ENCODE results near the gene YJU2.
"Not testable (repeated sequence)": the region's sequence is repeated elsewhere in the genome, so short reads cannot be mapped to it uniquely, and the experiment has no call there.

The YJU2 gene

GRCh38 chr19:4246767-4247593 lies at the start of gene YJU2:
Gene YJU2, plus strand, starts transcription at chr19:4247080. Its CDS starts 67 bp downstream, at chr19:4247147.
- peak; percentile 95 to 97 for DNase-seq (ENCODE audit: low read depth in 2 of 2, low spot score in 1 of 2)

DNA sequence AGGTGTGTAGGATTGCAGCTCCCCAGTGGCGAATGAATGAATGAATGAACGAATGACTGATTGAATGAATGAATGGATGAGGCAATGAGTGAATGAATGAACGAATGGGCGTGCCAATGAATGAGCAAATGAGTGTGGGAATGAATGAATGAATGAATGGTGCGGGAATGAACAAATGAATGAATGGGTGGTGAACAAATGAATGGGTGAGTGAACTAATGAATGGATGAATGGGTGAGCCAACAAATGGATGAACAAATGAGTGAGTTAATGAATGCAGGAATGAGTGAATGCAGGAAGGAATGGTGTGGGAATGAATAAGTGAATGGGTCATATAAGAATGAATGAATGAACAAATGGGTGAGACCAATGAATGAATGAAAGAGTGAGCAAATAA lies 49.7 kb upstream of the YJU2 start:
- no peak for DNase-seq (ENCODE audit: low read depth in 2 of 2, low spot score in 1 of 2)

GRCh38 chr19:4197625-4198466 lies 49.0 kb upstream of the YJU2 start:
- no peak for DNase-seq (ENCODE audit: low read depth in 2 of 2, low spot score in 1 of 2)

- DNase-seq (ENCODE audit: low read depth in 2 of 2, low spot score in 1 of 2) = no peak
These were observed 48.3 kb upstream of the YJU2 start for GRCh38 chr19:4198467-4199126.

- DNase-seq (ENCODE audit: low read depth in 2 of 2, low spot score in 1 of 2) = no peak
These were observed 47.1 kb upstream of the YJU2 start for GRCh38 chr19:4199699-4200293.

DNA sequence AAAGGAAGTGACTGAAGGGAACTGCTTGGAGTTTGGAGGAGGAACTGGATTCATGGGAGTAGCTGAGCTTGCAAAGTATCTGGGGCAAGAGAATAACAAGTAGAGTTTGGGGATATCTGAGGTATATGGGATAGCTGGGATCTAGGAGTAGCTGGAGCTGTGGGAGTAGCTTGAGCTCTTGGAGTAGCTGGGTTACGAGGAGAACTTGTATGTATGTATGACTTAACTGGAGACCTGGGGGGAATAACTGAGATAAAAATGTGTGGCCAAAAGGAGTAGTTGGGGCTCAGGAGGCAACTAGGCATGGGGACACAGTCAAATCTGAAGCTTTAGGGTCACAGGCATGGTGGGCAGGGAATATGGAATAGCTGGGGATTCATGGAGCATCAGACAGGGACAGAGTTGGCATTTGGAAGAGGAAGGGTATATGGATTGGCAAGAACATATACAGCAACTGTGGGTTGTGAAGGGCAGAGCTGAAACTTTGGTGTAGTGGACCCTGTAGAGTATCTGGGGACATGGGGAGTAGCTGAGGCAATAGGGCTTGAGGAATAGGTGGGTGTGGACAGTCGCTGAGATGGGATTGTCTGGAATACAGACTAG lies 45.8 kb upstream of the YJU2 start:
- no peak for DNase-seq (ENCODE audit: low read depth in 2 of 2, low spot score in 1 of 2)

DNA sequence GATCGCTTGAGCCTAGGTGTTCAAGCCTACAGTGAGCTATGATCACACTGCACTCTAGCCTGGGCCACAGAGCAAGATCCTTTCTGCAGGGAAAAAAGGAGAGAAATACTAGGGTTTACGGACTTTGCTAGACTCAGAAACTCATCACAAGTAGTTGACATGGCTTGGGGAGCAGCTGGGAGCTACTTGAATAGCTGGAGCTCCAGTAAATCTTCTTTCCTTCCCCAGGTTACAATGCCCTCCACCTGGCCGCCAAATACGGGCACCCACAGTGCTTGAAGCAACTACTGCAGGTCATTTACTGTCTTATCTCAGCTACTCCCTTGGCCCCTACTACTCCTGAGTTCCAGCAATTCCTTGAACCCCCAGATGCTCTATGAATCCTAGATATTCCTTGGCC lies 45.1 kb upstream of the YJU2 start:
- no peak for DNase-seq (ENCODE audit: low read depth in 2 of 2, low spot score in 1 of 2)

GRCh38 chr19:4206818-4207484 lies 39.9 kb upstream of the YJU2 start:
- no peak for DNase-seq (ENCODE audit: low read depth in 2 of 2, low spot score in 1 of 2)

GRCh38 chr19:4208385-4209094 lies 38.3 kb upstream of the YJU2 start:
- DNase-seq (ENCODE audit: low read depth in 2 of 2, low spot score in 1 of 2) = no peak

GRCh38 chr19:4210166-4210731 lies 36.6 kb upstream of the YJU2 start:
- DNase-seq (ENCODE audit: low read depth in 2 of 2, low spot score in 1 of 2) = no peak

DNA sequence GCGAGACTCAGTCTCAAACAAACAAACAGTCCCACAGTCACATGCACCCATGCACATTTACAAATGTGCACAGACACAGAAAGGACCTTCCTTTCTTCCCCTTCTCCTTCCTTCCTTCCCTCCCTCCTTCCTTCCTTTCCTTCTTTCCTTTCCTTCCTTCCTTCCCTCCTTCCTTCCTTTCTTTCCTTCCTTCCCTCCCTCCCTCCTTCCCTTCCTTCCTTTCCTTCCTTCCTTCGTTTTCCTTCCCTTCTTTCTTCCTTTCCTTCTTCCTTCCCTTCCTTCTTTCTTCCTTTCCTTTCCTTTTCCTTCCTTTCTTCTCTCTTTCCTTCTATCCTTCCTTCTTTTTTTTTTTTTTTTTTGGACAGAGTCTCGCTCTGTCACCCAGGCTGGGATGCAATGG lies 33.8 kb upstream of the YJU2 start:
- no peak for DNase-seq (ENCODE audit: low read depth in 2 of 2, low spot score in 1 of 2)

DNA sequence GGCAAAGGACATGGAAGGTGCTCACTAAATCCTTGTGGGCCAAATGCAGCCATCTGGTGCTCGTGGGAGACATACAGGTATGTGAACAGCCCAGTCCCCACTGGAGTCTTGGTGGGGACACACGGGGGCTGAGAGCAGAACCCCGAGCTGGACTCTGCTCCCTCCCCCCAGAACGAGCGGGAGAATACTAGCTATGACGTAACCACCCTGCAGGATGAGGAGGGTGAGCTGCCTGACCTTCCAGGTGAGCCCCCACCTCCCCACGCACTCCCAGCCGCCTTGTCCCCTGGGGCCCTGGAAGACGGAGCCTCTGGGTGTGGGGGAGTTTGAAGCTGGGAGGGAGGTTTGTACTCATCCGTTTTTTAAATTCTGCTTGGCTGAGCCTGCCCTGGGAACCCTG lies 31.1 kb upstream of the YJU2 start:
- DNase-seq (ENCODE audit: low read depth in 2 of 2, low spot score in 1 of 2) = no peak

- no peak for DNase-seq (ENCODE audit: low read depth in 2 of 2, low spot score in 1 of 2)
These were observed 30.0 kb upstream of the YJU2 start for GRCh38 chr19:4216846-4217245.

- no peak for DNase-seq (ENCODE audit: low read depth in 2 of 2, low spot score in 1 of 2)
These were observed 29.2 kb upstream of the YJU2 start for GRCh38 chr19:4217429-4218264.

DNA sequence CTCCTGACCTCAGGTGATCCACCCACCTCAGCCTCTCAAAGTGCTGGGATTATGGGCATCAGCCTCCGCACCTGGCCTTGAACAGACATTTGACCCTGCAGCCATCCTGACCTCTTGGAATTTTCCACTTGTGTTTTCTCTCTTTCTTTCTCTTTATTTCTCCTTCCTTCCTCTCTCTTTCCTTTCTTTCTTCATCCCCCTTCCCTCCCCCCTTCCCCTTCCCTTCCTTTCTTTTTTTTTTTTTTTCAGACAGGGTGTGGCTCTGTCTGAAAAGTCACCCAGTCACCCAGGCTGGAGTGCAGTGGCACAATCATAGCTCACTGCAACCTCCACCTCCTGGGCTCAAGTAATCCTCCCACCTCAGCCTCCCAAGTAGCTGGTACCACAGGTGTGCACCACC lies 28.4 kb upstream of the YJU2 start:
- not testable (repeated sequence) for DNase-seq (ENCODE audit: low read depth in 2 of 2, low spot score in 1 of 2)

DNA sequence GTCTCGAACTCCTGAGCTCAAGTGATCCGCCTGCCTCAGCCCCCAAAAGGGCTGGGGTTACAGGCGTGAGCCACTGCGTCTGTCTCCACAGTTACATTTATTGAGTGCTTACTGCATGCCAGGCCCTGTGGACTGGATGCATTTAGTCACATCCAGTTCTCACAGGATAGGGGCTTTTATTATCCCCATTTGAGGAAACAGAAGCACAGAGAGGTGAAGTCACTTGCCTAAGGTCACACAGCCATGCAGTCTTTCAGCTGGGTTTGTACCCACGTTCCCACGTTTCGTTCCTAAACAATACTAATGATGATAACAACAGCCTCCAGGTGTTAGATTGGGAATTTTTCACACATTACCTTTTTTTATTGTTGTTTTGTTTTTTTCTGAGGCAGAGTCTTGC lies 26.7 kb upstream of the YJU2 start:
- DNase-seq (ENCODE audit: low read depth in 2 of 2, low spot score in 1 of 2) = no peak

DNA sequence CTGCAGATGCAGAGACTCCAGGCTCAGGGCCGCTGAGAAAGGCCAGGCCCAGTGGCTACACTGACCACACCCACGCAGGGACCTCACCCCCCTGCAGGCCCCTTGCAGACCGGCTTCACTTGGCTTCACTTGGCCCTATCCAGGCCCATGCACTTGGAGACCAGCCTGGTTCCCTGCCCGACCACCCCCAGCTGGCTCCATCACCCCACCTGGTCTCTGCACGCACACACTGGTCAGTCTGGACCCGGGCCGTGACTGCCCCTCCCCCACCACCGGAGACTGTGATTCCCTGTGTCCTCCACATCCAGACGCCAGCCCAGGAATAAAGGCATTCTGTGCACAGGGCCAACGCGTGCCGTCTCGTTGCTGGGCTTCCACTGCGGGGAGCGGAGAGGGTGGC lies 22.4 kb upstream of the YJU2 start:
- no peak for DNase-seq (ENCODE audit: low read depth in 2 of 2, low spot score in 1 of 2)

- no peak for DNase-seq (ENCODE audit: low read depth in 2 of 2, low spot score in 1 of 2)
These were observed 21.0 kb upstream of the YJU2 start for GRCh38 chr19:4225885-4226284.

- no peak for DNase-seq (ENCODE audit: low read depth in 2 of 2, low spot score in 1 of 2)
These were observed 19.1 kb upstream of the YJU2 start for GRCh38 chr19:4227771-4228170.
